Panc1 (cell line): ENCODE results near the gene HOXC11.

Source experiments
- CTCF ChIP-seq: fragments of 450-650 bp; IDR thresholded peaks from 2 replicates; pipeline ENCODE4 v1.5.1; 2017; ENCODE audit warnings: mild to moderate bottlenecking
- POLR2AphosphoS5 ChIP-seq: IDR thresholded peaks from 2 replicates; pipeline ENCODE4 v1.6.1; 2012; ENCODE audit warnings: mild to moderate bottlenecking, low read depth, low read length, moderate library complexity
- SIN3A ChIP-seq: IDR thresholded peaks from 2 replicates; pipeline ENCODE4 v1.6.1; 2012; ENCODE audit warnings: low read depth, mild to moderate bottlenecking, low read length, moderate library complexity, borderline replicate concordance; ENCODE audit not compliant: insufficient read depth

GRCh38 chr12:53956914-53957536, 15.9 kb upstream of the HOXC11 start:
- no peak for TF ChIP-seq CTCF
- no peak for TF ChIP-seq SIN3A
- no peak for TF ChIP-seq POLR2AphosphoS5
